ENCODE data around the gene CAPN8. TPM values are rescaled to one million over a fixed set of nuclear protein-coding genes. Genes with fewer than 3 reads are reported as not detected.

Gene CAPN8
- total RNA-seq, 1 experiment from 2014 or later: 0.54 TPM

DNA sequence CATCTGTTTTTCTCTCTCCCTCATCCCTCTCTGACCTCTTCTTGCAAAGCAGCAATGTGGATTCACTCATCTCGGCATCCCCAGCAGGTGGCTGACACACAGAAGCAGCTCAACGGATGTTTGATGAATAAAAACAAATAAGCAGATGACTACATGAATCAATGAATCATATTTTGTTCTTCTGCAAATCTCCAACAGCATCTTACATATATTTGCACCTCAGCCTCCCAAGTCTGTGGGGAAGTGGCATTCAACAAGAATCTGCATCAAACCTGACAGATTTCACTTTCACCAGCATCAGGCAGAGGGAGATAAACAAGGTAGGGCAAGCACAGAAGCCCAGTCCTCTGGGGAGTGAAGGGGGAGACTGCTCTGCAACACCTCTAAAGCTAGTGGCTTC is 34.0 kb downstream of the CAPN8 start:
- ATAC-seq (no peak), DNase-seq (ENCODE audit: low read depth, low spot score) (no peak)
- Histone ChIP-seq H3K9ac (ENCODE audit: low read length) (no peak overlapping the region), H3K4me3 (replicated peaks in 1 of 2; ENCODE audit: low read depth in 1 of 2, low read length in 2 of 2) (no peak overlapping the region), H2AFZ (ENCODE audit: low read depth, low read length, poor library complexity, severe bottlenecking) (no peak overlapping the region), H3K36me3 (ENCODE audit: control insufficient read depth in 1 of 2, insufficient read depth in 2 of 2, low read length in 2 of 2) (no peaks in the 10 kb centered on the region), H3K4me1 (ENCODE audit: control insufficient read depth in 1 of 2, insufficient read depth in 2 of 2, low read length in 2 of 2) (peaks cover 0 to 3% of the 10 kb centered on the region in 2 experiments; a peak in 1 of 4 replicates), H3K79me2 (ENCODE audit: insufficient read depth, low read length) (no peaks in the 10 kb centered on the region), H3K9me3 (ENCODE audit: control insufficient read depth in 1 of 2, insufficient read depth in 1 of 2, low read depth in 1 of 2, low read length in 2 of 2) (no peaks in the 10 kb centered on the region), H3K9me2 (ENCODE audit: insufficient read depth) (no peaks in the 10 kb centered on the region), H4K20me1 (ENCODE audit: insufficient read depth) (no peaks in the 10 kb centered on the region), H3K27me3 (ENCODE audit: insufficient read depth, low read length) (no peaks in the 10 kb centered on the region; the same call in 1 of the 2 replicates), H3K4me2 (ENCODE audit: low read length) (no peak overlapping the region), H3K27ac (ENCODE audit: low read depth, low read length) (no peak overlapping the region)
- BruUV-seq (replicated peaks): no TSS peak
- POLR2A ChIA-PET: no interaction called here
- RAD21 ChIA-PET (ENCODE audit: low non-redundant PET in 1 of 2, low total read pairs in 2 of 2, uncharacterized antibody in 2 of 2, unreplicated experiment in 2 of 2): no interaction called here
- TF ChIP-seq ZNF274 (IDR thresholded peaks at IDR 0.05; ENCODE audit: low read depth, low read length) (no peak), JUND (IDR thresholded peaks at IDR 0.05) (no peak), SRF (IDR thresholded peaks at IDR 0.05; ENCODE audit: low read depth) (no peak), ELF1 (IDR thresholded peaks at IDR 0.05; ENCODE audit: borderline replicate concordance, low read depth) (no peak)
- CTCF ChIA-PET: no interaction called here
- intact Hi-C loops (cut with micrococcal nuclease): no loop called here

DNA sequence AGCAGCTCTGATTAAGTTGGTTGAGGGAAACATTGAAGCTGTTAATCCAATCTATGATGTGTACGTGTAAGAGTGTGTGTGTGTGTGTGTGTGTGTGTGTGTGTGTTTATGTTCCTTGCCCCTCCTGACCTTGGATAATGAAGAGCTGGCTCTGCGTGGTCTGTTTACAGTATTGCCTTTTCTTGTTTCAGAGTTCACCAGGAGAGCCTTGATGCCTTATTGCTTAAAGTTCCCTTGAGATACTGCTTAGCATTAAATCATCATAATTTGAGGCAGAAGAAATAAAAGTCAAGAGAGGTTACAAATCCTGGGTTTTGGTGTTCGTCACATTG is 36.4 kb downstream of the CAPN8 start:
- no peaks in the 10 kb centered on the region; the same call in 1 of the 2 replicates for H3K27me3 ChIP-seq (ENCODE audit: insufficient read depth, low read length)
- H3K4me2 ChIP-seq (ENCODE audit: low read length): no peak overlapping the region
- H3K9me3 ChIP-seq (ENCODE audit: control insufficient read depth in 1 of 2, insufficient read depth in 1 of 2, low read depth in 1 of 2, low read length in 2 of 2): no peaks in the 10 kb centered on the region
- DNase-seq (ENCODE audit: low read depth, low spot score) (no peak), ATAC-seq (no peak)
- H3K4me1 ChIP-seq (ENCODE audit: control insufficient read depth in 1 of 2, insufficient read depth in 2 of 2, low read length in 2 of 2): peaks cover 0 to 3% of the 10 kb centered on the region in 2 experiments; a peak in 1 of 4 replicates
- TF ChIP-seq YY1 (IDR thresholded peaks at IDR 0.05; ENCODE audit: extremely low read depth, insufficient replicate concordance, low read depth, low read length) (no peak), EZH2 (IDR thresholded peaks at IDR 0.05) (no peak), EZH2phosphoT487 (IDR thresholded peaks at IDR 0.05; ENCODE audit: borderline replicate concordance) (no peak)
- TF ChIP-seq, protein P1, sequence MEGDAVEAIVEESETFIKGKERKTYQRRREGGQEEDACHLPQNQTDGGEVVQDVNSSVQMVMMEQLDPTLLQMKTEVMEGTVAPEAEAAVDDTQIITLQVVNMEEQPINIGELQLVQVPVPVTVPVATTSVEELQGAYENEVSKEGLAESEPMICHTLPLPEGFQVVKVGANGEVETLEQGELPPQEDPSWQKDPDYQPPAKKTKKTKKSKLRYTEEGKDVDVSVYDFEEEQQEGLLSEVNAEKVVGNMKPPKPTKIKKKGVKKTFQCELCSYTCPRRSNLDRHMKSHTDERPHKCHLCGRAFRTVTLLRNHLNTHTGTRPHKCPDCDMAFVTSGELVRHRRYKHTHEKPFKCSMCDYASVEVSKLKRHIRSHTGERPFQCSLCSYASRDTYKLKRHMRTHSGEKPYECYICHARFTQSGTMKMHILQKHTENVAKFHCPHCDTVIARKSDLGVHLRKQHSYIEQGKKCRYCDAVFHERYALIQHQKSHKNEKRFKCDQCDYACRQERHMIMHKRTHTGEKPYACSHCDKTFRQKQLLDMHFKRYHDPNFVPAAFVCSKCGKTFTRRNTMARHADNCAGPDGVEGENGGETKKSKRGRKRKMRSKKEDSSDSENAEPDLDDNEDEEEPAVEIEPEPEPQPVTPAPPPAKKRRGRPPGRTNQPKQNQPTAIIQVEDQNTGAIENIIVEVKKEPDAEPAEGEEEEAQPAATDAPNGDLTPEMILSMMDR (IDR thresholded peaks at IDR 0.05 in 2 of 3, conservative IDR thresholded peaks at IDR 0.05 in 1 of 3; ENCODE audit: borderline replicate concordance in 1 of 3, insufficient read depth in 1 of 3, low read depth in 2 of 3, low read length in 2 of 3): no peak
- H4K20me1 ChIP-seq (ENCODE audit: insufficient read depth): no peaks in the 10 kb centered on the region
- ChIA-PET RAD21 (ENCODE audit: low non-redundant PET in 1 of 2, low total read pairs in 2 of 2, uncharacterized antibody in 2 of 2, unreplicated experiment in 2 of 2) (no interaction called here), POLR2A (no interaction called here), CTCF (interaction anchor here (1.0 to 2.3 kb wide), 7 partner anchors 10 to 495 kb away, joined by 3 to 12 read pairs (median 5); partner anchors contain the start of gene TLR5)
- intact Hi-C loops (cut with micrococcal nuclease): no loop called here
- no peak overlapping the region for H3K9ac ChIP-seq (ENCODE audit: low read length)
- no peaks in the 10 kb centered on the region for H3K9me2 ChIP-seq (ENCODE audit: insufficient read depth)
- H3K79me2 ChIP-seq (ENCODE audit: insufficient read depth, low read length): no peaks in the 10 kb centered on the region
- H2AFZ ChIP-seq (ENCODE audit: low read depth, low read length, poor library complexity, severe bottlenecking): no peak overlapping the region
- no TSS peak for BruUV-seq (replicated peaks)
- H3K36me3 ChIP-seq (ENCODE audit: control insufficient read depth in 1 of 2, insufficient read depth in 2 of 2, low read length in 2 of 2): no peaks in the 10 kb centered on the region
- H3K4me3 ChIP-seq (replicated peaks in 1 of 2; ENCODE audit: low read depth in 1 of 2, low read length in 2 of 2): no peak overlapping the region
- H3K27ac ChIP-seq (ENCODE audit: low read depth, low read length): no peak overlapping the region
